ENCODE data around the gene LHX8. TPM values are rescaled to one million over a fixed set of nuclear protein-coding genes. Genes with fewer than 3 reads are reported as not detected.

The LHX8 gene
- total RNA-seq, 2 donors from 2014 or later = not detected

DNA sequence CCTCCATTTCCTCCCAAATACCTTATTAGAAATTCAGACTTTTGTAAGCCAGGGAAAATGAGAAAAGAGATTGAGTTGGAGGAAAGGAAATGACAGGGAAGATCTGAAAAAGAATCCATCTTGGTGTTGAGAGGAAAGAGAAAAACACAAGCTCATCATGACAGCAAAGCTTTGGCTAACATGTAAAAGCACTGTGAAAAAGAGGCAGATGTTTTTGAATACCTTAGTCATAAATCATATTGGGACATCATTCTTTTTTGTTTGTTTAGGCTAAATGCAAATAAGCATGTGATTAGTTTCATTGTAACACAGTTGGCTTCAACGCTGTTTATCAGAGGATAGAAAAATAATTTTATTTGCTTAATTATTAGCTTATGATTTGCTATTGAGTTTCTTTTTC, 64.6 kb downstream of the LHX8 start:
- H3K27me3 Mint-ChIP-seq (ENCODE audit: low read depth) = peaks cover 1% of the 10 kb centered on the region
- no peak for DNase-seq
- H3K27ac Mint-ChIP-seq = no peak overlapping the region
- H3K4me1 Mint-ChIP-seq (ENCODE audit: low read depth) = no peaks in the 10 kb centered on the region
- ATAC-seq (replicated peaks in 1 of 2) = no peak
- no peak overlapping the region for H3K4me3 Mint-ChIP-seq
- H3K36me3 Mint-ChIP-seq (ENCODE audit: insufficient read depth in 2 of 2) = no peaks in the 10 kb centered on the region
- H3K9me3 Mint-ChIP-seq = no peaks in the 10 kb centered on the region

DNA sequence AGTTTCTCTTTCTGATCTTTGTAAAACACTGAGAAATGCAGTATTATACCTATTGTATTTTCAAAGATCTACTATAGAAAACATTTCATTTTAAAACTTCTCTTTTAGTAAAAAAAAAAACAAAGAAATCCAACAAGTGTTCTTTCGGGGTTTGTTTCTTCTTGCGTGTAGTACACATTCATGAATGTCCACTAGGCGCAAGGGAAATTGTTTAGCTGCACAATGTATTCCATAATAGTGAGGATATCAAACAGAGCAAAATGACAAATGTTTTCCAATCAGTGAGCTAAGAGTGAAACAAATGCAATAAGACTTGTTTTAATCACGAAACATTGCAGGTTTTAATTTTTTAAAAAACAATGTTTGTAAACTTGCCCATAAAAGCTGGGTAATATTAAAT, 68.6 kb downstream of the LHX8 start:
- Mint-ChIP-seq H3K27ac (no peak overlapping the region), H3K27me3 (ENCODE audit: low read depth) (no peaks in the 10 kb centered on the region), H3K36me3 (ENCODE audit: insufficient read depth in 2 of 2) (no peaks in the 10 kb centered on the region), H3K4me3 (no peak overlapping the region), H3K4me1 (ENCODE audit: low read depth) (no peaks in the 10 kb centered on the region), H3K9me3 (no peaks in the 10 kb centered on the region)
- ATAC-seq (replicated peaks in 1 of 2) (no peak), DNase-seq (no peak)

DNA sequence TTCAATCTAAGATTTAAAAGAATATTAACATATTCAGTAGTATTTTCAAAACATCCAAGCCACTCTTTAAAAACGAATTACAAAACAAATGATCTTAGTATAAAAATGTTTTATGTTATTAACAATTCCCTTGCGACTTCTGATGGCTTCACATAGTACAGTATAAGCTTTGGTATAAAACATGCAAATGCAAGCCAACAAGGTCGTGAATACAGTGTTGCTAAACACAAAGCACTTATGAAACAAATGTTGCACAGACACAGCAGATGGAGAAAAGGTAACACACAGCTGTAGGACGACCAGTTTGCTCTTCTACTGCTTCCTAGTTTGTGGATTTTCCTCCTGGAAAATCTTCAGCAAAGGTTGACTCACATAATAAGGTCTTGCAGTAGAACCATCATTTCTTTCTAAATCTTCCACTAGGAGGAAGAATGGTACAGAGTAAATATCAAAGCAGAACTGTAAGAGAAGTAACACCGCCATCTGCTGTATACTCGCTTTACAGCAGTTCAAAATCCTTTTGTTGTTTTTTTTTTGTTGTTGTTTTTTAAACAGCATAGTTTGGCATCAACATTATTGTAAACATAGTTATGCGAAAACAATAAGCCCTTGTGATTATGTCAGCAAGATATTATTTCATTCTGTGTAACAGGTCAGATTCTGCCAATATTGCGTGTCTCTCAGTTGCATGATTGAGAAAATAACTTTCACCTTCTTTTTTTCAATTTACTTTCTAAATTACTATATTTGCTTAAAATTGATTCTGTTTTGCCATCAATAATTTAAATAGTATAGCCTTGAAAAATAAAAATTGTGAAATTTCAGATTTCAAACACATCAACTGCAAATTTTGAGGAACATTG, 69.5 kb downstream of the LHX8 start:
- peak in 1 of 2 donors; percentile 0 for DNase-seq
- Mint-ChIP-seq H3K9me3 (no peaks in the 10 kb centered on the region), H3K4me3 (no peak overlapping the region), H3K4me1 (ENCODE audit: low read depth) (no peaks in the 10 kb centered on the region), H3K27me3 (ENCODE audit: low read depth) (no peaks in the 10 kb centered on the region), H3K36me3 (ENCODE audit: insufficient read depth in 2 of 2) (no peaks in the 10 kb centered on the region), H3K27ac (no peak overlapping the region)
- peak in 1 of 2 donors; percentile 40 for ATAC-seq (replicated peaks in 1 of 2)

GRCh38 chr1:75208862-75209261, 74.7 kb downstream of the LHX8 start:
- DNase-seq = no peak
- no peak for ATAC-seq (replicated peaks in 1 of 2)
- Mint-ChIP-seq H3K27me3 (ENCODE audit: low read depth) (no peaks in the 10 kb centered on the region), H3K36me3 (ENCODE audit: insufficient read depth in 2 of 2) (no peaks in the 10 kb centered on the region), H3K4me1 (ENCODE audit: low read depth) (no peaks in the 10 kb centered on the region), H3K4me3 (no peak overlapping the region), H3K27ac (no peak overlapping the region), H3K9me3 (peaks cover 0 to 1% of the 10 kb centered on the region in 2 donors)

Data from activated T-cell treated with anti-CD3 and anti-CD28 coated beads, Interleukin-2, amount 50 U/mL, for 72 hours (primary cell).